ENCODE data around the gene NPEPPS.

The NPEPPS gene

DNA sequence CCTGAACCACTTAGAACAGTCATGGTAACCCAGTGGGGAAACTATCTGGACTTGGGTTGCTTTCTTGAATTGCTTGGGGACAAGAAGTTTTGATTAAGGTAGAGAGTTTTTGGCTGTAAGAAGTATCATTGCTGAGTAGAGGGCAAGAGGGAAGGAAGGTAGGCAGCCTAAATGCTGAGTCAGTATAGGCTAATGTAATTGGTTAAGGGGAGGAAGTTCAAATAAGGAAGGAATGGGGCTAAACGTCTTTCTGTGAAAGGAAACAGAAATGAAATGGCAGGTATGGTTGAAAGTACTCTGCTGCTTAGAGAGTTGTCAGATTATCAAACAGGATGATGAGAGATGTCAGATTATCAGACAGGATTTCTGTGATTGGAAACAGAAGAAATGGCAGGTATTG, 139.2 kb downstream of the NPEPPS start:
- DNase-seq, result no peak
